IMR-90 (cell line): Measurements from ENCODE around the gene SEMA3E. TPM values are rescaled to one million over a fixed set of nuclear protein-coding genes. Genes with fewer than 3 reads are reported as not detected.

ENCODE experiments used
- ATAC-seq: fragments of 200-7000 bp; cut with Tn5 transposase; 2 replicates; pipeline ENCODE4 v1.9.1; 2020; ENCODE audit warnings: low read depth, mild to moderate bottlenecking, moderate library complexity
- BruUV-seq: library from RNA; stranded (reverse); fragments of 400-500 nt; replicated peaks from 2 replicates; lab custom pipeline; 2021; lab: Mats Ljungman, UMichigan
- CTCF ChIA-PET: fragments of 300-600 bp; formaldehyde crosslinking; extraction: SDS; loops from one replicate; lab custom pipeline; 2021; ENCODE audit warnings: antibody characterized with exemption; lab: Yijun Ruan, JAX
- POLR2A ChIA-PET: fragments of 300-600 bp; sonication (Branson Sonifier 250); formaldehyde crosslinking; loops from one replicate; lab custom pipeline; 2022; ENCODE audit warnings: antibody characterized with exemption; ENCODE audit not compliant: unreplicated experiment; lab: Charles Lee
- DNase-seq: peaks from one replicate; pipeline ENCODE4 v3.0.0; 2013
- H2AFZ ChIP-seq: replicated peaks from 2 replicates; pipeline ENCODE3; 2013; ENCODE audit warnings: low read length, mild to moderate bottlenecking; ENCODE audit not compliant: poor library complexity
- H2AK5ac ChIP-seq: 2 replicates; pipeline ENCODE4 v1.6.1; 2013; ENCODE audit warnings: low read depth, low read length, inconsistent platforms
- H2AK9ac ChIP-seq: replicated peaks from 2 replicates; pipeline ENCODE3; 2013; ENCODE audit warnings: mild to moderate bottlenecking, low read depth, low read length, moderate library complexity; ENCODE audit not compliant: poor library complexity
- H2BK120ac ChIP-seq: 2 replicates; pipeline ENCODE4 v1.6.1; 2013; ENCODE audit warnings: low read depth, low read length, inconsistent platforms
- H2BK15ac ChIP-seq: 3 replicates; pipeline ENCODE4 v1.6.1; 2013; ENCODE audit warnings: low read depth, low read length, inconsistent platforms
- H2BK20ac ChIP-seq: 2 replicates; pipeline ENCODE4 v1.6.1; 2013; ENCODE audit warnings: low read depth, mild to moderate bottlenecking, inconsistent platforms, low read length, moderate library complexity
- H2BK5ac ChIP-seq: 2 replicates; pipeline ENCODE4 v1.6.1; 2013; ENCODE audit warnings: mild to moderate bottlenecking, low read depth, low read length, inconsistent platforms; ENCODE audit not compliant: poor library complexity, severe bottlenecking
- H3K14ac ChIP-seq: replicated peaks from 2 replicates; pipeline ENCODE4 v1.6.1; 2013; ENCODE audit warnings: low read depth, low read length, inconsistent platforms
- H3K18ac ChIP-seq: 2 replicates; pipeline ENCODE4 v1.6.1; 2013; ENCODE audit warnings: low read depth, low read length, control low read depth
- H3K23ac ChIP-seq: 2 replicates; pipeline ENCODE4 v1.6.1; 2013; ENCODE audit warnings: low read depth, low read length, inconsistent platforms
- H3K27ac ChIP-seq: 2 replicates; pipeline ENCODE4 v1.5.1; 2013; ENCODE audit warnings: mild to moderate bottlenecking, control low read depth, low read length; ENCODE audit not compliant: insufficient read depth
- H3K27me3 ChIP-seq: 2 replicates; pipeline ENCODE4 v1.6.1; 2013; ENCODE audit warnings: low read length; ENCODE audit not compliant: control insufficient read depth, insufficient read depth
- H3K36me3 ChIP-seq: 2 replicates; pipeline ENCODE4 v1.6.1; 2013; ENCODE audit warnings: low read length, mixed read lengths; ENCODE audit not compliant: control insufficient read depth, insufficient read depth
- H3K4ac ChIP-seq: 2 replicates; pipeline ENCODE4 v1.6.1; 2013; ENCODE audit warnings: low read depth, low read length, inconsistent platforms
- H3K4me1 ChIP-seq: 2 replicates; pipeline ENCODE4 v1.6.1; 2013; ENCODE audit warnings: low read length, mixed read lengths; ENCODE audit not compliant: control insufficient read depth, insufficient read depth
- H3K4me2 ChIP-seq: 2 replicates; pipeline ENCODE4 v1.6.1; 2013; ENCODE audit warnings: low read depth, mild to moderate bottlenecking, control low read depth, low read length, moderate library complexity
- H3K4me3 ChIP-seq: 2 replicates; pipeline ENCODE4 v1.5.1; 2013; ENCODE audit warnings: low read depth, mild to moderate bottlenecking, control low read depth, low read length, moderate library complexity; ENCODE audit not compliant: insufficient read depth
- H3K56ac ChIP-seq: 2 replicates; pipeline ENCODE4 v1.6.1; 2013; ENCODE audit warnings: low read length, inconsistent platforms; ENCODE audit not compliant: insufficient read depth; ENCODE audit errors: extremely low read depth
- H3K79me1 ChIP-seq, 2 experiments: 2 replicates each; pipeline ENCODE4 v1.6.1; 2013; ENCODE audit warnings: low read length in 2 of 2, inconsistent platforms in 1 of 2, low read depth in 1 of 2
- H3K9ac ChIP-seq: 2 replicates; pipeline ENCODE4 v1.6.1; 2013; ENCODE audit warnings: low read depth, low read length, control low read depth
- H3K9me1 ChIP-seq: 2 replicates; pipeline ENCODE4 v1.6.1; 2013; ENCODE audit warnings: low read length, inconsistent platforms; ENCODE audit not compliant: insufficient read depth
- H3K9me3 ChIP-seq: 2 replicates; pipeline ENCODE4 v1.6.1; 2013; ENCODE audit warnings: low read length; ENCODE audit not compliant: control insufficient read depth, insufficient read depth
- H4K20me1 ChIP-seq: 2 replicates; pipeline ENCODE4 v1.6.1; 2013; ENCODE audit warnings: low read length, inconsistent platforms; ENCODE audit not compliant: insufficient read depth
- H4K5ac ChIP-seq: 2 replicates; pipeline ENCODE4 v1.6.1; 2013; ENCODE audit warnings: mild to moderate bottlenecking, low read depth, low read length, control low read depth
- H4K8ac ChIP-seq, 2 experiments: 2 replicates each; pipeline ENCODE4 v1.6.1; 2013; ENCODE audit warnings: low read depth in 2 of 2, low read length in 2 of 2, control low read depth in 1 of 2, inconsistent platforms in 1 of 2
- H4K91ac ChIP-seq: 2 replicates; pipeline ENCODE4 v1.6.1; 2013; ENCODE audit warnings: low read depth, low read length, inconsistent platforms; ENCODE audit not compliant: insufficient read depth
- MXI1 ChIP-seq: IDR thresholded peaks from 2 replicates; pipeline ENCODE4 v1.6.1; 2012; ENCODE audit warnings: low read depth, mild to moderate bottlenecking, low read length, moderate library complexity, borderline replicate concordance
- RCOR1 ChIP-seq: IDR thresholded peaks from 2 replicates; pipeline ENCODE4 v1.6.1; 2012; ENCODE audit warnings: mild to moderate bottlenecking, low read length, improper control_type of control experiment; ENCODE audit not compliant: insufficient replicate concordance
- USF2 ChIP-seq: fragments of 150-350 bp; IDR thresholded peaks from 2 replicates; pipeline ENCODE4 v1.6.1; 2017; ENCODE audit warnings: mild to moderate bottlenecking, antibody characterized with exemption, low read length, low read depth
- dilution Hi-C: fragments of 300-500 bp; cut with HindIII; formaldehyde crosslinking; loops from one replicate; pipeline ENCODE4 v1.14.3; 2018; ENCODE audit warnings: low sequenced_read_pairs; ENCODE audit not compliant: unreplicated experiment
- in situ Hi-C: fragments of 300-500 bp; cut with MboI; formaldehyde crosslinking; loops from 3 replicates; pipeline ENCODE4 v1.14.3; 2019; ENCODE audit warnings: low sequenced_read_pairs, inconsistent platforms, mixed read lengths
- intact Hi-C: fragments of 100-400 bp; cut with micrococcal nuclease; formaldehyde crosslinking; loops from 2 replicates; pipeline ENCODE4 v1.10.0; 2022
- polyA plus RNA-seq, 3 experiments: library from polyadenylated mRNA; depleted of rRNA; stranded (reverse); fragments of >200 nt; gene quantifications; 2 replicates each; pipeline ENCODE4 v1.2.3, GENCODE V29; 2012; ENCODE audit warnings: low replicate concordance in 1 of 3
- total RNA-seq: library from RNA; depleted of rRNA; stranded (reverse); fragments of >200 nt; gene quantifications from 2 replicates; pipeline ENCODE4 v1.2.3, GENCODE V29; 2012

The SEMA3E gene
- total and polyA plus RNA-seq, 2 of the 4 experiments (the other 2 are of a cell fraction), result 0.31 to 0.72 TPM

- no peak overlapping the region for H2BK120ac ChIP-seq
These were observed 199.2 kb downstream of the SEMA3E start for GRCh38 chr7:83449781-83450180.

More at GRCh38 chr7:83449781-83450180, 199.2 kb downstream of the SEMA3E start:
- Histone ChIP-seq H2BK5ac (no peak overlapping the region), H3K27ac (no peak overlapping the region), H3K4me1 (no peaks in the 10 kb centered on the region), H3K4me3 (no peak overlapping the region), H3K36me3 (no peaks in the 10 kb centered on the region), H4K8ac (no peak overlapping the region), H3K18ac (no peak overlapping the region), H3K9me3 (no peaks in the 10 kb centered on the region), H2AK5ac (no peak overlapping the region), H4K20me1 (no peaks in the 10 kb centered on the region), H2AK9ac (no peak overlapping the region), H3K23ac (no peak overlapping the region), H4K91ac (no peak overlapping the region), H3K9ac (no peak overlapping the region), H3K79me1 (no peaks in the 10 kb centered on the region), H2BK20ac (no peak overlapping the region), H4K5ac (no peak overlapping the region), H3K4ac (no peak overlapping the region), H2AFZ (no peak overlapping the region), H3K14ac (no peak overlapping the region), H3K56ac (no peak overlapping the region), H3K9me1 (no peaks in the 10 kb centered on the region), H3K4me2 (no peak overlapping the region), H3K27me3 (no peaks in the 10 kb centered on the region), H2BK15ac (no peak overlapping the region)
- in situ Hi-C loops (no loop called here), intact Hi-C loops (no loop called here), dilution Hi-C loops (no loop called here)
- DNase-seq (no peak), ATAC-seq (no peak)
- POLR2A ChIA-PET, result no interaction called here
- CTCF ChIA-PET, result no interaction called here
- TF ChIP-seq RCOR1 (no peak), USF2 (no peak), MXI1 (no peak)
- BruUV-seq, result no TSS peak
